Neural progenitor cell (in vitro differentiated cells): ENCODE measurements around the gene TRANK1.

ENCODE experiments used
- CTCF ChIP-seq: fragments of 200-600 bp; sonication (generic); IDR thresholded peaks from 2 replicates; pipeline ENCODE4 v1.5.1; 2017; ENCODE audit warnings: antibody characterized with exemption, mild to moderate bottlenecking
- EZH2 ChIP-seq: fragments of 200-600 bp; sonication (generic); IDR thresholded peaks from 2 replicates; pipeline ENCODE4 v1.6.1; 2017; ENCODE audit warnings: antibody characterized with exemption, mild to moderate bottlenecking, moderate library complexity
- EZH2phosphoT487 ChIP-seq: fragments of 200-600 bp; sonication (generic); IDR thresholded peaks from 2 replicates; pipeline ENCODE4 v1.6.1; 2017; ENCODE audit warnings: antibody characterized with exemption

GRCh38 chr3:36992806-36993325 lies 48.0 kb upstream of the TRANK1 start, which contains the start of gene EPM2AIP1:
- TF ChIP-seq EZH2phosphoT487 (no peak), CTCF (peak; percentile 52), EZH2 (no peak)
